ENCODE data around the gene PSMG4. TPM values are rescaled to one million over a fixed set of nuclear protein-coding genes. Genes with fewer than 3 reads are reported as not detected.

Gene PSMG4
- total and polyA plus RNA-seq, 5 experiments from 2014 or later, result 39.2 to 69.4 (median 66.4) TPM

DNA sequence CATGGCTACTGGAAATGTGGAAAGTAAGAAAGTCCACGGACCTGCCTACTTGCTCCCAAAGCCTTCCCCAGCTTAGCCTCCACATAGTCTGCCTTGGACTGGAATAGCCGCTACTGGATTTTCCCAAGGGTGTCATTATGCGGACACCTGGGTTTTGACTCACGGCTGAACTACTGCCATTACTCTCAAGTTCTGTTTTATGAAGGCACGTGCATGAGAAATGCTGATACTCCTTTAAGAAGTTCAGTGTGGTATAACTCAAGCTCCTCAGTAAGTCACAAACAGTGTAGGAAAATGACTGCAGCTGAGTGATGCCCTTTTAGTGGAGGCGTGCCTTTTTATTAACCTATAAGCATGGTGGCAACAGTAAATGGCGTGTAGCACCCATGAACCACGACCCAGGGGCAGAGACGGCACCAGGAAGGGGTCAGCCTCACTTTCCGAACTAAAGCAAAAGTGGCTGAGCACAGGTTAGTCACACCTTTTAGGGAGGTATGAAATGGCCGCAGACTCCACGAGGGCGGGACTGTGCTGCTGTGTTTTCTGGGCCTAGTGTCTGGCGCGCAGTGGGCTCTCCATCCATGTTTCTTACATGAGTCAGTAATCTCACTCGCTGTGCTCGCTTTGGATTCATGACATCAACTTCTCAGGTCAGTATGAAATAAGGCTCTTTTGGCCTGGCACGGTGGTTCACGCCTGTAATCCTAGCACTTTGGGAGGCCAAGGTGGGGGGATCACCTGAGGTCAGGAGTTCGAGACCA is 23.9 kb downstream of the PSMG4 start:
- POLR2A ChIA-PET, result interaction anchor here (1.1 kb wide), 1 partner anchor 450 kb away, joined by 3 read pairs; no protein-coding TSS in a partner anchor
- Mint-ChIP-seq H3K27ac (peak overlapping the region in 2 of 10 donors; percentile 66 to 85), H3K9me3 (no peaks in the 10 kb centered on the region), H3K4me1 (peaks cover 0 to 11% (median 2%) of the 10 kb centered on the region in 4 donors), H3K36me3 (peaks cover 0 to 17% (median 0%) of the 10 kb centered on the region in 3 donors), H3K4me3 (no peak overlapping the region), H3K27me3 (no peaks in the 10 kb centered on the region)
- ATAC-seq (no peak), DNase-seq (peak in 1 of 10 donors; percentile 19)

DNA sequence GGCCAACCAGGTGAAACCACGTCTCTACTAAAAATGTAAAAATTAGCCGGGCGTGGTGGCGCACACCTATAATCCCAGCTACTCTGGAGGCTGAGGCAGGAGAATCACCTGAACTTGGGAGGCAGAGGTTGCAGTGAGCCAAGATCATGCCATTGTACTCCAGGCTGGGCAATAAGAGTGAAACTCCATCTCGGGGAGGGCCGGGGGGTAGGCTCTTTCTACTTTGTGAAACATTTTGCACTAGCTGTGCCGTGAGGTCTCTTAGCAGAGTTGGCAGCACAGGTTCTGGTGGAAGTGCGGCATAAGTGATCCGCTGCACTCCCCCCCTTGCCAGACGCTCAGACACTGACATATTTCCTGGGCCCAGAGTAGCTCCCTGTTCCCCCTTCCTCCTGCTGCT is 24.5 kb downstream of the PSMG4 start:
- no peak overlapping the region for H3K4me3 Mint-ChIP-seq
- POLR2A ChIA-PET, result no interaction called here
- peak in 1 of 10 donors; percentile 21 for DNase-seq
- H3K27me3 Mint-ChIP-seq, result no peaks in the 10 kb centered on the region
- H3K9me3 Mint-ChIP-seq, result no peaks in the 10 kb centered on the region
- peaks cover 0 to 14% (median 4%) of the 10 kb centered on the region in 4 donors for H3K4me1 Mint-ChIP-seq
- H3K36me3 Mint-ChIP-seq, result peaks cover 0 to 17% (median 0%) of the 10 kb centered on the region in 3 donors
- ATAC-seq, result no peak
- peak overlapping the region in 4 of 10 donors; percentile 11 to 79 (median 45) for H3K27ac Mint-ChIP-seq

DNA sequence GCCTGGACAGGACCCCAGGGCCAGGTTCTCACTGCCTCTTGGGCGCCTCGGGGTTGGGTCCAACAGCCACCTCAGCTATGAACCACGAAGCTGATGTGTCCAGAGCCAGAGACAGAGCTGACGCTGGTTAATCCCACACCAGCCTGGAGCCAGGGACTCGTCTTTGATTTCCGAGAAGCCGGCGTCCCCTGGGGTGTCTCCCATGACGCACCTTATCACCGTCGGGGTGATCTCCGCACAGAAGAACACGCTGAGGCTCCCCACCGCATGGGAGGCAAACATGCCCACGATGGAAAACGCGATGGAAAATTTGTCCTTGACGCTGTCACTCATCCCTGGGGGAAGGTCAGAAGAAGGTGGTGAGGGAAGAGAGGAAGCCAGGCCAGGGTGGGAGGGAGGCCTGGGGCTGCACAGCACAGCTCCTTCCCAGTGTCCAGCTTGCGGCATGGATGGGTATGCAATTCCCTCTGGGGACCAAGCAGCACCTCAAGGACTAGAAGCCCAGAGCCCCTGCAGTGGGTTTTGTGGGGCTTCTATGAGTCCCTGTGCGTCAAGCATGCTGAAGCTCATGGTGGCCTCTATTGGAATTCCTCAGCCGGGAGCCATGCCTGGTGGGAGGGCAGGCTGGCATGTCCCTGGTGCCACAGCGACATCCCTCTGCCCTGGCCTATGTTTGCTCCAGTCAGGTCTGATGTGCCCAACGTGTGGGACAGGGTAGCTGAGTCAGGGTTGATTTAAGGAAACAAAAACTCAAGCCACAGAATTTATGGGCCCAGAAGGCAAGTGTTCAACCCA is 25.1 kb downstream of the PSMG4 start:
- Mint-ChIP-seq H3K36me3 (peaks cover 0 to 17% (median 0%) of the 10 kb centered on the region in 3 donors), H3K27me3 (no peaks in the 10 kb centered on the region), H3K9me3 (no peaks in the 10 kb centered on the region), H3K27ac (peak overlapping the region in 2 of 10 donors; percentile 9 to 79), H3K4me3 (no peak overlapping the region), H3K4me1 (peaks cover 0 to 15% (median 4%) of the 10 kb centered on the region in 4 donors)
- peak in 1 of 10 donors; percentile 31 for DNase-seq
- ATAC-seq, result no peak
- POLR2A ChIA-PET, result no interaction called here

DNA sequence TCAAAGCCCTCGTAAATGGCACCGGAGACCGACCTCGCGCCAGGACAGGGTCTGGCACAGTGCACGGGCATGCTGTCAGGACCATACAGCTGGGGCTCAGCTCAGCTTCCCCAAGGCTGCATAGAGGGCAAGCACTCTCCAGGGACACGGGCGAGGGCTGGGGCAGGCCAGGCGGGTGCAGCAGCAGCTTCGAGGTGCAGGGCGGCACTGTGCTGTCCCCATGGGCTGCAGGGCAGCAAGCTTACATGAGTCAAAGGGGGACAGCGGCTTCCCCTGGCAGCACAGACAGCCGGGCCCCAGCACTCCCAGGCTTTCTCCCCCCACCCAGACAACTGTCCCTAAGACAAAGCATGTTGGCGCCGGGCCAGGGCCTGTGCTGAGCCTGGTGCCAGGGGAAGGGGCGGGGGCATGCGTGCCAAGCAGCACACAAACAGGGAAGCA is 25.7 kb downstream of the PSMG4 start:
- DNase-seq (peak in 1 of 10 donors; percentile 62), ATAC-seq (no peak)
- no peak overlapping the region for H3K4me3 Mint-ChIP-seq
- peak overlapping the region in 1 of 10 donors; percentile 0 for H3K27ac Mint-ChIP-seq
- no peaks in the 10 kb centered on the region for H3K27me3 Mint-ChIP-seq
- POLR2A ChIA-PET, result no interaction called here
- peaks cover 0 to 17% (median 0%) of the 10 kb centered on the region in 3 donors for H3K36me3 Mint-ChIP-seq
- peaks cover 0 to 15% (median 4%) of the 10 kb centered on the region in 4 donors for H3K4me1 Mint-ChIP-seq
- no peaks in the 10 kb centered on the region for H3K9me3 Mint-ChIP-seq

DNA sequence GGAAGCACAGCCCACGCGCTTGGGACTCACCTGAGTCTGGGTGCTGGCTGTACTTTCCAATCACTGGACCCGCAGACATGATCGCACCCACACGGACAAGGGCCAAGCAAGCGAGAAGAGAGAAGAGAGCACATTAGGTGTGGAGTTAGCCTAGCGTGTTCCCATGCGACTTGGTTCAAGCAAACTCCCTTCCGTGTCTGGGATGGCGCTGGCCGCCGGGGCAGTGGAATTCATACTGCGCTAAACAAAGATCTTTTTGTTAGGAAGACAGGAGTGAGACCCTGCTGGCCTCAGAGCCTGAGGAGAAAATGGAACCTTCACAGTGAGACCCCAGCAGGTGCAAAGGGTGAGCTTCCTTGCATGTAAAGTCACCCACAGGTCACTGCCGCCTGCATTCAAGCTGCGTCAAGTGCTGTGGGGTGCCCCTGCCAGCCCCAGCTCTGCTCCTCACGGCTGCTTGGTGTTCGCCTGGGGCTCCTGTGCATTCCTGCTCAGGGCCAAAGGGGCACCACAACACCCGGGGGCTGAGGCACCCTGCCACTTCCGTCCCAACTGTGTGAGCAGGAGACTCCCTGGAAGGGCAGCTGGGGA is 26.4 kb downstream of the PSMG4 start:
- Mint-ChIP-seq H3K4me3 (no peak overlapping the region), H3K9me3 (no peaks in the 10 kb centered on the region), H3K4me1 (peaks cover 0 to 11% (median 3%) of the 10 kb centered on the region in 4 donors), H3K36me3 (peaks cover 0 to 17% (median 0%) of the 10 kb centered on the region in 3 donors), H3K27me3 (no peaks in the 10 kb centered on the region), H3K27ac (peak overlapping the region in 1 of 10 donors; percentile 0)
- DNase-seq (no peak), ATAC-seq (no peak)
- POLR2A ChIA-PET, result no interaction called here

DNA sequence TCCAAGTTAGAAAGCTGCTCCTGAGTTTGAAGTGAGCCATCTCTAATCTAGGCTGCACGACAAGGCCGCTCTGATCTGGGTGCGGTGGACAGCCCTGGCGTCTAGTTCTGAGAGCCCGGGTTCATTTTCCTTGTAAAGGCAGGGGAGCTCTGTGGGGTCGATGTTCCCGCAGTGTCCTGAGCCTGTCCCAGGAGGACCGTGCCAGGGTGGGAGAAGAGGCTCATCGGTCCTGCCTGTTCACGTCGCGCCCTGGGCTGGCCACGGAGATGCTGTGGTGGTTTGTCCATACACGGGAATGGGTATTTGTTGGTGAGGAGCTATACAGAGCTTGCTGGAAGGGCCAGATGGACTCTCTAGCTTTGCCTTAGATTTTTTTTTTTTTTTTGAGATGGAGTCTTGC is 27.0 kb downstream of the PSMG4 start:
- no peak for ATAC-seq
- Mint-ChIP-seq H3K4me3 (no peak overlapping the region), H3K9me3 (no peaks in the 10 kb centered on the region), H3K4me1 (peaks cover 0 to 11% (median 3%) of the 10 kb centered on the region in 4 donors), H3K27me3 (no peaks in the 10 kb centered on the region), H3K27ac (peak overlapping the region in 3 of 10 donors; percentile 32 to 79 (median 32)), H3K36me3 (peaks cover 0 to 17% (median 0%) of the 10 kb centered on the region in 3 donors)
- POLR2A ChIA-PET, result interaction anchor here (0.5 kb wide), 1 partner anchor 165 kb away, joined by 3 read pairs; no protein-coding TSS in a partner anchor
- no peak for DNase-seq

DNA sequence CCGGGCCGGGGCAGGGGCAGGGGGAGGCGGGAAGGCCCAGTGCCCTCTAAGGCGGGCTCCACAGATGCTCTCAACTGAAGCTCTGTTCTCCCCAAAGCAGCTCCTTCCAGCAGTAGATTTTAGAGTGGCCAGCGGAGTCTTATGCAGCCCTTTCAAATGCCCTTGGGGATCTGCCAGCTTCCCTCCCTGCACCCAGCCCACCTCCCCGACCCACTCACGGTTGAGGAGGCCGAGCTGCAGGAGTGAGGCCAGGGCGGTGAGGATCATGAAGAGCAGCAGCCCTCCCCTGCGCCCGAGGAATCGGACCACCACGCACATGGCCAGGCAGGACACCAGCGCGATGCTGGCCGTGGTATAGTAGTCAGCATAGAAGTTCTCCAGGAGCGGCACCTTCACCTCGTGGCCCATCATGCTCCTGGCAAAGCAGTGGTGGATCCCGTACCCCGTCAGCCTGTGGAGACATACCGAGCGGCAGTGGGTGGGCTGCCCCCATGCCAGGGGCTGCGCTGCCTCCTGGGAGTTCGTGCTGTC is 28.0 kb downstream of the PSMG4 start:
- H3K9me3 Mint-ChIP-seq, result no peaks in the 10 kb centered on the region
- POLR2A ChIA-PET, result no interaction called here
- peaks cover 0 to 12% (median 0%) of the 10 kb centered on the region in 3 donors for H3K36me3 Mint-ChIP-seq
- DNase-seq (no peak), ATAC-seq (no peak)
- no peak overlapping the region for H3K4me3 Mint-ChIP-seq
- H3K27me3 Mint-ChIP-seq, result no peaks in the 10 kb centered on the region
- peaks cover 0 to 9% (median 3%) of the 10 kb centered on the region in 4 donors for H3K4me1 Mint-ChIP-seq
- peak overlapping the region in 3 of 10 donors; percentile 7 to 55 (median 32) for H3K27ac Mint-ChIP-seq

DNA sequence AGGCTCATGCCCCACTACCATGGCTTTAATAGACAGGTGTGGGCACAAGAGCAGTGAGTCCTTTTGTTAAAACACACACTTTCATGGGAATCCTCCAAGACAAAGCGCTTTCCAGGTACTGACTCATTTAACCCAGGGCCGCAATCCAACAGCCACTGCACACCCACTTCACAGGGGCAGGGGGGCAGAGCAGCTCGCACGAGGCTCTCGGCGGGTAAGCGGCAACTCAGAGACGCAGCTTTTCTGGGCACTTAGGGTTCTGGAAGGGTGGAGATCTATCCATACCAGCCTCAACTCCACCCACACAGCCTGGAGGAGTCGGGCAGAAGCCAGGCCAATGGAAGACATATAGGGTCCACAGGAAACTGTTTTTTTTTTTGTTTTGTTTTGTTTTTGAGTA is 28.6 kb downstream of the PSMG4 start:
- peaks cover 0 to 12% (median 0%) of the 10 kb centered on the region in 3 donors for H3K36me3 Mint-ChIP-seq
- DNase-seq (no peak), ATAC-seq (no peak)
- peaks cover 0 to 9% (median 3%) of the 10 kb centered on the region in 4 donors for H3K4me1 Mint-ChIP-seq
- no peaks in the 10 kb centered on the region for H3K9me3 Mint-ChIP-seq
- H3K27me3 Mint-ChIP-seq, result no peaks in the 10 kb centered on the region
- POLR2A ChIA-PET, result no interaction called here
- H3K4me3 Mint-ChIP-seq, result no peak overlapping the region
- H3K27ac Mint-ChIP-seq, result peak overlapping the region in 3 of 10 donors; percentile 7 to 62 (median 32)

DNA sequence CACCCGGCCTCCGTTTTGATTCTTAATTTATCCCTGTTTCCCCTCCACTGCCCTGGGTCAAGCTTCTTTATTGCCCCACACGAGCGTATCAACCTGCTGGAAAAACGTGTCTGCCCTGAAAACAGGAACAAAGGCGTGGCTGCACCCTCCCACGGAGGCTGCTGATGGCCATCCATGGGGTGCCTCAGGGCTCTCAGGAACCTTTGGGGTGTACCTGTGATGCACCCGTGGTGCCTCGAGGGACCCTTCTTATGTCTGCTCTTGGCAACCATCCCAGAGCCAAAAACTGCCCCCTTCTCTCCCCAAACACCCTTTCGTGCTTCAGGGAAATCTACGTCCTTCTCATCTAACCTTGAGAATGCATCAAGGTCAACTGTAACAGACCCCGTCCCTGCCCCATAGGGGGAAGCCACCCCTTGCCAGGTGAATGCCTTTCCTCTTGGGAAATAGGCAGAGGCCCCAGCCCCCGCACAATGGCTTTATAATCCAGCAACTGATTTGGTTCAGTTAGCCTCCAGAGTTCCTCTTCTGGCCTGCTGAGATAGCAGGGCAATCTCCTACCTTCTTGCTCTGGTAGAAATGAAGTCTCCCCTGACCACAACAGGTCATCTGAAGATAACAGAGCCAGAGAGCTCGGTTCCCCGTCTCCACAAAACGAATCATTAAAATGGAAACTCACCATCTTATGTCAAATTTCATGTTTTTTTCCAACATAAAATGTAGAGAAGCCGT is 29.4 kb downstream of the PSMG4 start:
- H3K36me3 Mint-ChIP-seq, result peaks cover 0 to 5% (median 0%) of the 10 kb centered on the region in 3 donors
- no peak for DNase-seq
- H3K4me1 Mint-ChIP-seq, result peaks cover 0 to 9% (median 4%) of the 10 kb centered on the region in 4 donors
- POLR2A ChIA-PET, result interaction anchor here (0.8 kb wide), 1 partner anchor 8 kb away, joined by 3 read pairs; no protein-coding TSS in a partner anchor
- no peaks in the 10 kb centered on the region for H3K27me3 Mint-ChIP-seq
- peak overlapping the region in 6 of 10 donors; percentile 12 to 71 (median 30) for H3K27ac Mint-ChIP-seq
- ATAC-seq, result no peak
- no peak overlapping the region for H3K4me3 Mint-ChIP-seq
- H3K9me3 Mint-ChIP-seq, result no peaks in the 10 kb centered on the region

DNA sequence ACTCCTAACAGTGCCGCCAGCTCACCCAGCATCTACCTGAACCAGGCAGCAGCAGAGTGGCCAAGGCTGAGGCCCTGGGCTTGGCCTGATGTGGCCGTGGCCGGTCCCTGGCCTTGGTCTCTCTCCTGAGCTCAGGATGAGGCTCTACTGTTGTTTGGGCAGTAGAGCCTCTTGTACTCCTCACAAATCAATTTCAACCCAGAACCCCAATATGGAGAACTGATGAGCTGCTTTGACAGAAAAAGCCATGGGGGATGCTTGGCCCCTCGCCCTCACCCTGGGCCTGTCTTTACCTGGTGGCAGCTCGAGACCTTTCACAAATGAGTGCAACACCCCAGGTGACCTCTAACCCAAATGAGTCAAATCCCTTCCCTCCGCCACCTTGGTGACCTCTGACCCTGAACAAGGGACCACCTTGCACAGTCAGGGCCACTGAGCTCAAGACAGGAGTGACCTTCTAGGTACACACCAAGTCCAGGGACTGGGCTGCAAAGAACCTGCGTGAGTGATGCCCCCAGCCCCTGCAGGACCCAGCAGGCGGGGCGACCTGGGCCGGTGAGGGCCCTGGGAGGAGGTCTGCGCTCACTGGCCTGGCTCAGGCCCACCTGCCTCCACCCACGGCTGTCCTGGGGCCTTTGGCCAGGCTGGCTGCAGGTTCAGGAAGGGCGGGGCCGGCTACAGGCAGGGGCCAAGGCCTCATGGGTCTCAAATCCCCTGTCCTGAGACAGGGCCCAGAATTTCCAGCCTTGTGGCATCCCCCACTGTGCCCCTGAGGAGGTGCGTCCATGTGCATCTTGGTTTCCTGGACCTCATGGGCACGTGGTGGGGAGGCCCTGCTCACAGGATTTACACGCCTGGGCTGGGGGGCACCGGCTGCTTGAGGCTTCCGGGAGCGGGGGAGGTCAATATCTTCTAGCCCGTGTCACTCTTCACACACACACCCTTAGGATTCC is 30.2 kb downstream of the PSMG4 start:
- Mint-ChIP-seq H3K9me3 (no peaks in the 10 kb centered on the region), H3K4me3 (no peak overlapping the region), H3K36me3 (peaks cover 0 to 4% (median 0%) of the 10 kb centered on the region in 3 donors), H3K27me3 (no peaks in the 10 kb centered on the region), H3K27ac (peak overlapping the region in 6 of 10 donors; percentile 12 to 80 (median 58)), H3K4me1 (peaks cover 0 to 9% (median 4%) of the 10 kb centered on the region in 4 donors)
- DNase-seq, result no peak
- ATAC-seq, result no peak
- POLR2A ChIA-PET, result interaction anchor here (0.8 kb wide), 1 partner anchor 9 kb away, joined by 3 read pairs; no protein-coding TSS in a partner anchor

DNA sequence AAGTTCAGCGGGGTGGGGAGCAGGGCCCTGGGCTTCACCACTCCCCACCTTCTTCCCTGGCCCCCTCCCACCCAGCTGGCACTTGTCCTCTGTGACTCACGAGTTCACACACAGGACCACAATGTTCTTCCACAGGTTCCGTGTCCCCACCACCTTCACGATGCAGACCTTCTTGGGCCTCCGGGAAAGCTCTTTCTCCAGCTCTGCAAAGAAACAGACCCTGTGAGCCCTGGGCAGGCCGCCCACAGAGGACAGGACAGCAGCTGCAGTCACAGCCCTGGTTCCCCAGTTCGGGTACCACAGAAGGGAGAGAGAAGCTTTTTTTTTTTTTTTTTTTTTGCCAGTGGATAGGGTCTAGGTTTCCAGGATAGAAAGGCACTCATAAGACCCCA is 30.9 kb downstream of the PSMG4 start:
- H3K27ac Mint-ChIP-seq, result peak overlapping the region in 2 of 10 donors; percentile 29 to 80
- no peaks in the 10 kb centered on the region for H3K27me3 Mint-ChIP-seq
- DNase-seq (no peak), ATAC-seq (no peak)
- peaks cover 0 to under 1% (median 0%) of the 10 kb centered on the region in 3 donors for H3K36me3 Mint-ChIP-seq
- no peaks in the 10 kb centered on the region for H3K9me3 Mint-ChIP-seq
- peaks cover 0 to 9% (median 3%) of the 10 kb centered on the region in 4 donors for H3K4me1 Mint-ChIP-seq
- no peak overlapping the region for H3K4me3 Mint-ChIP-seq
- POLR2A ChIA-PET, result no interaction called here

Measured in naive thymus-derived CD8-positive, alpha-beta T cell (primary cell).